H1 (cell line): ENCODE results near the gene DLGAP3.
"Not testable (repeated sequence)": the region's sequence is repeated elsewhere in the genome, so short reads cannot be mapped to it uniquely, and the experiment has no call there.

Source experiments
- CHD1 ChIP-seq: IDR thresholded peaks from 2 replicates; pipeline ENCODE4 v1.6.1; 2012; ENCODE audit warnings: low read depth, low read length, improper control_type of control experiment
- CTCF ChIP-seq, 3 experiments: IDR thresholded peaks; 1 replicate in 2 of 3; 2 replicates in 1 of 3; pipeline versions ENCODE4 v1.5.1 to v1.6.1; 2011; ENCODE audit warnings: low read length in 3 of 3, mild to moderate bottlenecking in 3 of 3, inconsistent platforms in 2 of 3, low read depth in 1 of 3, moderate library complexity in 1 of 3; ENCODE audit not compliant: insufficient read depth in 1 of 3; ENCODE audit errors: control extremely low read depth in 1 of 3
- EGR1 ChIP-seq: IDR thresholded peaks from 2 replicates; pipeline ENCODE4 v1.6.1; 2011; ENCODE audit warnings: low read depth, low read length, borderline replicate concordance
- FOSL1 ChIP-seq: IDR thresholded peaks from 2 replicates; pipeline ENCODE4 v1.6.1; 2011; ENCODE audit warnings: mild to moderate bottlenecking, low read depth, low read length, moderate library complexity; ENCODE audit not compliant: insufficient read depth
- HDAC2 ChIP-seq, 2 experiments: fragments of 300-600 bp in 1 of 2; sonication (generic) in 1 of 2; IDR thresholded peaks; 2 replicates each; pipeline ENCODE4 v1.6.1; 2011 to 2012; ENCODE audit warnings: low read depth in 2 of 2, low read length in 2 of 2, mild to moderate bottlenecking in 2 of 2, moderate library complexity in 2 of 2, borderline replicate concordance in 1 of 2, inconsistent platforms in 1 of 2
- JUN ChIP-seq: IDR thresholded peaks from 2 replicates; pipeline ENCODE4 v1.6.1; 2011; ENCODE audit warnings: low read depth, mild to moderate bottlenecking, improper control_type of control experiment, low read length
- JUND ChIP-seq: IDR thresholded peaks from 2 replicates; pipeline ENCODE4 v1.6.1; 2011; ENCODE audit warnings: mild to moderate bottlenecking, improper control_type of control experiment, low read length
- POLR2A ChIP-seq, 2 experiments: IDR thresholded peaks; 1 replicate in 1 of 2; 2 replicates in 1 of 2; pipeline ENCODE4 v1.6.1; 2011; ENCODE audit warnings: low read depth in 2 of 2, low read length in 2 of 2, mild to moderate bottlenecking in 2 of 2; ENCODE audit errors: control extremely low read depth in 1 of 2
- POLR2AphosphoS5 ChIP-seq: IDR thresholded peaks from 2 replicates; pipeline ENCODE4 v1.6.1; 2011; ENCODE audit warnings: low read depth, low read length
- RAD21 ChIP-seq, 2 experiments: IDR thresholded peaks in 1 of 2; conservative IDR thresholded peaks in 1 of 2; 2 replicates each; pipeline ENCODE4 v1.6.1; 2011; ENCODE audit warnings: low read depth in 2 of 2, low read length in 2 of 2, improper control_type of control experiment in 1 of 2, inconsistent platforms in 1 of 2, mild to moderate bottlenecking in 1 of 2, moderate library complexity in 1 of 2
- RXRA ChIP-seq: IDR thresholded peaks from 2 replicates; pipeline ENCODE4 v1.6.1; 2011; ENCODE audit warnings: low read depth, mild to moderate bottlenecking, low read length, moderate library complexity; ENCODE audit not compliant: insufficient read depth
- SUZ12 ChIP-seq: fragments of 200-600 bp; sonication (generic); IDR thresholded peaks from 2 replicates; pipeline ENCODE4 v1.6.1; 2012; ENCODE audit warnings: mild to moderate bottlenecking, inconsistent platforms, low read length, moderate library complexity, mixed read lengths
- TAF1 ChIP-seq: IDR thresholded peaks from 2 replicates; pipeline ENCODE4 v1.6.1; 2011; ENCODE audit warnings: mild to moderate bottlenecking, low read depth, low read length
- TEAD4 ChIP-seq: IDR thresholded peaks from 2 replicates; pipeline ENCODE4 v1.6.1; 2012; ENCODE audit warnings: low read depth, low read length, inconsistent platforms, mixed read lengths

GRCh38 chr1:34947641-34948314, 18.3 kb upstream of the DLGAP3 start:
- not testable (repeated sequence) for TF ChIP-seq CHD1; CTCF (IDR thresholded peaks at IDR 0.05; ENCODE audit: control extremely low read depth in 1 of 3, insufficient read depth in 1 of 3, low read depth in 1 of 3, low read length in 3 of 3); POLR2AphosphoS5; RAD21 (IDR thresholded peaks at IDR 0.05 in 1 of 2, conservative IDR thresholded peaks at IDR 0.05 in 1 of 2; ENCODE audit: low read depth in 2 of 2, low read length in 2 of 2); SUZ12; TAF1; JUND; POLR2A (IDR thresholded peaks at IDR 0.05; ENCODE audit: control extremely low read depth in 1 of 2, low read depth in 2 of 2, low read length in 2 of 2); HDAC2 (IDR thresholded peaks at IDR 0.05; ENCODE audit: borderline replicate concordance in 1 of 2, low read depth in 2 of 2, low read length in 2 of 2); FOSL1; TEAD4; RXRA; JUN; EGR1
